OCI-LY1 (cell line): ENCODE measurements around the gene ST3GAL3.

Source experiments
- EZH2 ChIP-seq: fragments of 200-600 bp; sonication (generic), shearing (Covaris generic); IDR thresholded peaks from 2 replicates; pipeline ENCODE4 v1.8.0; 2017; ENCODE audit warnings: borderline replicate concordance, mixed run types, mild to moderate bottlenecking, antibody characterized with exemption, low read length, moderate library complexity, mixed read lengths
- TF ChIP-seq, protein P1 (sequence below): fragments of 200-600 bp; sonication (generic), shearing (Covaris generic); IDR thresholded peaks from 2 replicates; pipeline ENCODE4 v1.5.1; 2017; ENCODE audit warnings: mild to moderate bottlenecking, antibody characterized with exemption, low read length, moderate library complexity, mixed read lengths

DNA sequence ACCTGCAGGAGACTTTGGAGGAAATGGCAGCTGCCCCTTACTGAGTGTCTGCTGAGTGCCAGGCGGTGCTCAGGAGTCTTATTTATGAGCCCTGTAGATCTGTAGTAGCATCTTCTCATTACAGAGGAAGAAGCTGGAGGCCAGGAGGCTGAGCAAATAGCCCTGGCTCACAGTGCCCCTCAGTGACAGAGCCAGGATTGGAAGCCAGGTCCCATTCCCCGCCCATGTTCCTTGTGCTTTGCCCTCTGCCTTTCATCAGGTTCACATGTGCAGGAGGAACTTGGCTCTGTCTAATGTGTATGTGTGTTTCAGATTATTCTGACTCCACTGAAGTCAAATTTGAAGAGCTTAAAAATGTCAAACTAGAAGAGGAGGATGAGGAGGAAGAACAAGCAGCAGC lies 36.1 kb upstream of the ST3GAL3 start:
- TF ChIP-seq, protein P1, sequence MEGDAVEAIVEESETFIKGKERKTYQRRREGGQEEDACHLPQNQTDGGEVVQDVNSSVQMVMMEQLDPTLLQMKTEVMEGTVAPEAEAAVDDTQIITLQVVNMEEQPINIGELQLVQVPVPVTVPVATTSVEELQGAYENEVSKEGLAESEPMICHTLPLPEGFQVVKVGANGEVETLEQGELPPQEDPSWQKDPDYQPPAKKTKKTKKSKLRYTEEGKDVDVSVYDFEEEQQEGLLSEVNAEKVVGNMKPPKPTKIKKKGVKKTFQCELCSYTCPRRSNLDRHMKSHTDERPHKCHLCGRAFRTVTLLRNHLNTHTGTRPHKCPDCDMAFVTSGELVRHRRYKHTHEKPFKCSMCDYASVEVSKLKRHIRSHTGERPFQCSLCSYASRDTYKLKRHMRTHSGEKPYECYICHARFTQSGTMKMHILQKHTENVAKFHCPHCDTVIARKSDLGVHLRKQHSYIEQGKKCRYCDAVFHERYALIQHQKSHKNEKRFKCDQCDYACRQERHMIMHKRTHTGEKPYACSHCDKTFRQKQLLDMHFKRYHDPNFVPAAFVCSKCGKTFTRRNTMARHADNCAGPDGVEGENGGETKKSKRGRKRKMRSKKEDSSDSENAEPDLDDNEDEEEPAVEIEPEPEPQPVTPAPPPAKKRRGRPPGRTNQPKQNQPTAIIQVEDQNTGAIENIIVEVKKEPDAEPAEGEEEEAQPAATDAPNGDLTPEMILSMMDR: no peak
- TF ChIP-seq EZH2: no peak
